Measurements from ENCODE around the gene SRGAP2C.
"Not testable (repeated sequence)": the region's sequence is repeated elsewhere in the genome, so short reads cannot be mapped to it uniquely, and the experiment has no call there.

The SRGAP2C gene

DNA sequence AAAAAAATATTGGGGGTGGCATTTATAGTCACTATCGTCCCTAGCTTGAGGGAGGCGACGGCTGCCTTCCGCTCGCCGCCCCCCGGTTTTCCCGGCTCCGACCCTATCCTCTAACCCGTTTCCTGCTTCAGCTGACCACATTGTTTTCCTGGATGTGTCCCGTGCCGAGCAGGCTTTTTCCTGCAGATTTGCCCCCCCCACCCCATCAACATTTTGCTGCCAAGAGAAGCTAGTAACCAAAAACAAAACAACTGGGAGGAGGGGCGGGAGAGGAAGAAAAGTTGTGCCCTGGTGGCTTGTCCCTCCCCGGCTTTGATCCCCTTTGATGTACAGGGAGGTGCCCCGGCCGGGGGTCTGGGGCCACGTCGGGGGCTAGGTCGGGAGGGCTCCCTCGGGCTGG is 1.4 kb downstream of the SRGAP2C start:
- not testable (repeated sequence) for DNase-seq (ENCODE audit: low spot score)

DNA sequence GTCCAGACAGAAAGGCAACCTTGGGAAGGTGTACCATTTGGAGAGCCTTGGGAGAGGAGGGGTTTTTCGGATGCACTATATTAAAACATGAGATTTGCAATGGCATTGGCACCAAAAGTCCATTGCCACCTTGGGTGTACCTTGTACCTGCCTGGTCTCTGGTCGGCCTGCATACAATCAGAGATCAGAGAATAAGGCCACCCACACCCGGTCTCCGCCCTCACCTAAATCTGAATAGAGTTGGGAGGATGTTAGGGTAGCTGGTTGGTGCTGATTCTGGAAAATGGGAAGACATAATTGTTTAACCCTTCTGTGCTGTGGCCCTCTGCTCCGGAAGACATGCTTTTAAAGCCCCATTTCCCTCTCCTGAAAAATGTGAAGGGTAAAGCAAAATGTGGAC is 3.1 kb downstream of the SRGAP2C start:
- DNase-seq (ENCODE audit: low spot score): not testable (repeated sequence)

- DNase-seq (ENCODE audit: low spot score): not testable (repeated sequence)
These were observed 7.7 kb downstream of the SRGAP2C start for GRCh38 chr1:121192512-121192911.

- not testable (repeated sequence) for DNase-seq (ENCODE audit: low spot score)
These were observed 12.5 kb downstream of the SRGAP2C start for GRCh38 chr1:121197095-121197882.

DNA sequence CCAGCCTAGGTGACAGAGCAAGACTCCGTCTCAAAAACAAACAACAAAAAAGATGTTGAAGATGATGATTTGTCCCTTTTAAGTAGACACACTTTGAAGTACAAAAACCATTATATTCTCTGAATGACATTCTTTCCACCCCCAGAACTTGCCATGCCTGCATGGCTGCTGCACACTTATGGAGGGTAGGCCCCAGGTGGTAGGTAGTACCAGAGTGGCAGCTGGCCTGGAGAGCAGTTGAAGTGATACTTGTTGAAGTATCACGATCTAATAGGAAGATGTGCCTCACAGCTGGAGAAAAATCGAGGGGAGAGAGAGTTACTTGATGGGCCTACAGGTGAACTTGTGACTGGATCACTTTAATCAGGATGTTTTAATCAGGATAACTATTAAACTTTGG is 15.0 kb downstream of the SRGAP2C start:
- DNase-seq (ENCODE audit: low spot score): not testable (repeated sequence)

GRCh38 chr1:121200232-121200631 is 15.5 kb downstream of the SRGAP2C start:
- DNase-seq (ENCODE audit: low spot score): not testable (repeated sequence)

DNA sequence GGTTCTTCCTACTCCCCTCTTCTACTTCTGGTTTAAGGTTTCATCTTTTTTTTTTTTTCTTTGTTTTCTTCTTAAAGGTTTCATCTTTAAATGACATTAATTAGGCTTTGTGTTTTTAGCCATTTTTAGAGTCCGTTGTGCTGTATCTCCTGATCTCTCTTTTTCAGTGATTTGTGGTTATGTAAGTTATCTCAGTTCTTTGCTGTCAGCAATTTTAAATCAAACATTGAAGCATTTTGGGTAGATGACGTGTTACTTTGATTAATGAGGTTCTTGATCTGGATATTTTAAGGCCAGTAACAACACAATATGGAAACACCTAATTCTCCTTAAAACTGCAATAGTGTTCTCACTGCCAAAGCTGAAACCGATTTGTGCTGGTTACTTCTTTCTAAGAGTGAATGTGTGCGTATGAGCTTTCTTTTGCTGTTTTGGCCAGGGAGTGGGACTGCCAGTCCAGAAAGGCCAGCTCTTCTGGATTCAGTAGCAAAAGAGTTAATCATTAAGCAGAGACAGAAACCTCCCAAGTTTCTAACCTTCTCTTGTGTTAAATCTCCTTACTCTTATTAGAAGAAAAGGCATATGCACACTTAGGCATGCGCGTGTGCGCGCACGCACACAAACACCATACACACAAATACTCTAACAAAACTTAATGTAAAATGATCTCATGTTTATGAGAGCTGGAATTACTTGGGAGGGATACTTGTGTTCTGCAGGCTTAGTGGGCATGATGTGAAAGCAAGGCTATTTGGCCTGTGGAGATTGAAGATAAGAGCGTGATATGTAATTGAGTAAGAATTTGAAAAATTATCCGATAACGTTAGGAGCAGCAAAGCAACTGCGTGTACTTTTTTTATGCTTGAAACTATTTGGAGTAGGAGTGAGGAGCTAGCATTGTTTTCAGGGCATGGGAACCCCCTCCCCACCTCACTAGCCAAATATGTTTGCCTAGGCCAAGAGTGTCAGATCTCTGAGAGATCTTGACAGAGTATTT is 16.5 kb downstream of the SRGAP2C start:
- not testable (repeated sequence) for DNase-seq (ENCODE audit: low spot score)

DNA sequence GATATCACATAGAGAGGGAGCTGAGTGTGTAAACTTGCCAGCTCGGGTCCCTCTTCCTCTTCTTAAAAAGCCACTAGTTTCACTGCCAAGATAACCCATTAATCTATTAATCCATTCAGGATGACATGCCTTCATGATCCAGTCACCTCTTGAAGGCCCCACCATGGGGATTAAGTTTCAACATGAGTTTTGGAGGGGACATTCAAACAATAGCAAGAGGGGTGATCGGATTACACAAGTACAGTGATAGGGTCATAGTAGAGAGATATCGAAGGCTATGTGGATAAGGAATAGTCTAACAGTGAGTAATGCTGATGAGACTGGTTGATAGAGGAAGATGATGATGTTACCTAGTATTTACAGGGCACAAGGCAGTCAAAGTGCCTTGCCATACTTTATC is 18.2 kb downstream of the SRGAP2C start:
- not testable (repeated sequence) for DNase-seq (ENCODE audit: low spot score)

GRCh38 chr1:121205786-121206711 is 21.3 kb downstream of the SRGAP2C start:
- DNase-seq (ENCODE audit: low spot score): not testable (repeated sequence)

DNA sequence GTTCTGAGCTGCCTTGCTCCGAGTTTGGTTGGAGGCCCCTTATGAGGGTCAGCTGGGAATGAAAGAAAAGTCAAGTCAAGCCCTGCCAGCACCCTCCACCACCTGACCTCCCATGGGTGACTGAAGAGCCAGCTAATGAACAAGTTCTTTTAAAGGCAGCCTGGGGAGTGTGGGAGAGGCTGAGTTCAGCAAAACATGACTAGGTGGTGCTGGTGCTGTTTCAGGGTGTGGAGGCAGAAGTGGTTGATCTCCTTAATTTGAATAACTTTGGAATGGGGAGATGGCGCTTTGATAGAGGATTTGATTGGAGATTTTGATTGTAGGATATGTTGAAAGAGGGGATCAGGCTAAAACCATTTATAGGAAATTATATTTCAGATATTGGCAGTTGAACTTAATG is 22.6 kb downstream of the SRGAP2C start:
- DNase-seq (ENCODE audit: low spot score): not testable (repeated sequence)

- DNase-seq (ENCODE audit: low spot score): not testable (repeated sequence)
These were observed 23.6 kb downstream of the SRGAP2C start for GRCh38 chr1:121208375-121208774.

DNA sequence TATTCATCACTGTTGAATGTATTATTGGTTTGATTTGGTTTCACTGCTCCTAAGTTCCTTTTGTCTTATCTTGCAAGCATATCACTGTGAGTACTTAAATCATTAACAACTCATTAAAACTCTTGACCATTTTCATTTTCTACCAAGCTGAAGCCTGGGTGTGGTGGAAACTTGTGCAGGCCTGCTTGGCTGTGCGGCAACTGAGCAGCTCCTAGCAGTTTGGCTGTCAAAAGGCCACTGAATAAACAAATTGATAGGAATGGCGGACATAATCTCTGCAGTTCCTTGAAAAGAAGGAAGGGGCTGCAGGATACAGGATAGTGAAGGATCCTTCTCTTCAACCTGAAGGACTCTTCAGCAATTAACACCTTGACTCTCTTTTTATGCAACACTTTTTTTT is 26.0 kb downstream of the SRGAP2C start:
- not testable (repeated sequence) for DNase-seq (ENCODE audit: low spot score)

DNA sequence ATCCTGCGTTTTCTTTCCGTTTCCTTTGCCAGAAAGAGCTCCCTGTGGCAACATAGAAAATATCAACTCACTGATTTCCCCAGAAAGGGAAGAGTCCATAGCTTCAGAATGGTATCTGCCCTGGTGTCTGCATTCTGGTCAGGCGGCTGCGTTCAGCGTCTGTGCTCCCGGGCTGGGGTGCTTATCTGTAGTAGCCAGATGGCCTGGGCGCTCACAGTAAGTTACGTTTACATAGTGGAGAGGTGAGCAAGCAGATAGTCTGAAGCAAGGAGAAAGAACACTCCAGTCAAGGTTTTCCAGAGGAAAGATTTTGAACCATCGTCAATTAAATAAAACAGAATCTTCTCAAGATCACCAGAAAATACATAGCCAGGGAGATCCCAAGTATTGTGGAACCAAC is 28.7 kb downstream of the SRGAP2C start:
- DNase-seq (ENCODE audit: low spot score): not testable (repeated sequence)

GRCh38 chr1:121214544-121215156 is 29.9 kb downstream of the SRGAP2C start:
- DNase-seq (ENCODE audit: low spot score): not testable (repeated sequence)

- DNase-seq (ENCODE audit: low spot score): not testable (repeated sequence)
These were observed 31.1 kb downstream of the SRGAP2C start for GRCh38 chr1:121215699-121216417.

DNA sequence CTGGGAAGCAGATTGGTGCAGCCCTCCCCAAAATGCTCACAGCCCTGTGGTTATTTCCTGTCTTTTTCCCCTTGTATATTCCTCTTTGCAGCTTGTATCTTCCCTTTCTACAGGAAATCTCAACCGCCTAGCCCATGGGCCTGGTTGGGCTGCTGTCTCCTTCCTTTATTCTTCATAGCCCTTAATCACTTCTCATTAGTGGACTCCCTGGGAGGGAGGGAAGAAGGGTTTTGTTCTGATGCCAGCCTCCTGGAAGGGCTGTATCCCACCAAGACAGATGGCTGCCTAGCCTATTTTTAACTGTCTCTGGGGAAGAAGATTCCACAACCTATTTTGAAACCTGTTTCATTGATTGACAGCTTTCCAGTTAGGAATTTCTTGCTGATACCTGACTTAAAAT is 31.9 kb downstream of the SRGAP2C start:
- DNase-seq (ENCODE audit: low spot score): not testable (repeated sequence)

DNA sequence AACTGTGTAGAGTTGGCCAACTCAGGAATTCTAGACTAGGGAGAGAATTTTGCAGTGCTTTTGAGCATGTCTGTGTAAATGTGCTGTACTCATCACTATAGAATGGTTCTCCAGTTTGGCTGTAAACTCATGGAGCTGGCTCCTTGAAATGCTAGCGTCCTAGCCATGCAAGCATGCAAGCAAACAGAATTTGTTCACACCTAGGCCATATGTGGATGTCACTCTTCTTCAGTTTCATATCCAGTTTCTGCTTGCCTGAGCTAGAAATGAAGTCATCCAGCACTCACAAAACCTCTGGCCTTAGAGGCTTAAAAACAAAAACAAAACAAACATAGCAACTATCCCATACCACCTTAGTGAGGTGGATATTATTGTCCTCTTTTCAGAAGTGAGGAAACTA is 37.0 kb downstream of the SRGAP2C start:
- not testable (repeated sequence) for DNase-seq (ENCODE audit: low spot score)

DNA sequence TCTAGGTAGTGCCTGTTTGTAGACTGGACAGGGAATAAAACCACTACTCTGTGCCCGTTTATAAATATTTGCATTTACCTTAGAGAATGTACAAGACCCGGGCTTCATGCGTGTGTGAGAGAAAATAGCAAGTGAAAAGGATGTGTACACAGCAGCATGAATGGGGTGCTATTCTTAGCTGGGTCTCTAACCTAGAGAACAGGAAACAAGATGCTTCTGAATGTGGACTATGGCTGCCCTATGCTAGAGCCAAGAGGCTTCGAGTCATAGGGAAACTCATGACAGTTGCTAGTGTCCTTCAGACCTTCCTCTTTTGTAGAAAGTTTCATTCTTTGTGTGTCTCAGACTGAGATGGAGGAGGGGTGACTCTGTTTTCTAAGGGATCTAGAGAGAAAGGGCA is 39.9 kb downstream of the SRGAP2C start:
- not testable (repeated sequence) for DNase-seq (ENCODE audit: low spot score)

DNA sequence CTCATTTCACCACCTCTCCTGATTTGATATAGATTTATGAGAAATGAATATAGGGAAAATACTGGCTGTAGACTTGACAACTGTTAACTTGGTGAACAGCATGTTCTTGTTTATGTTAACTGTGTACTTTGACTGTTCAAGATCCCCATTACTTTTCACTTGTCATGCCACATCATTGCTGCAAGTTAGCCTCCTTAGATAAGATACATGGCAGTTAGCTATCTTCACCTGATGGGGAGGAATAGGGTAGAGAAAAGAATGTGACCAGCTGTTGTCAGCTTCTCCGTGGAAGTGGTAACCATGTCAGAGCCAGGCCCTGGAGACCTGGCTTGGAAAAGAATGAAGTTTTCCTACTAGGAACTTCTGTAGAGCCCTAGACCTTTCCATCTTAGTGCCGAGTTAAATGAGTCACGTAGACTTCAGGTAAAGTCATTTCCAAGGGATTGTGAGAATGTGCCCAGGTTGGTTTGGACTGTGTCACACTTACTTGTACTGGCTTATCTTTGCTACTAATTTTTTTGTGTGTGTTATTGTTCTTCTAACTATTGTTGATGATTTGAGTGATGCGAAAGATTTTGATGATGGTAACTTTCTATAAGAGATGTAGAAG is 41.6 kb downstream of the SRGAP2C start:
- not testable (repeated sequence) for DNase-seq (ENCODE audit: low spot score)

DNA sequence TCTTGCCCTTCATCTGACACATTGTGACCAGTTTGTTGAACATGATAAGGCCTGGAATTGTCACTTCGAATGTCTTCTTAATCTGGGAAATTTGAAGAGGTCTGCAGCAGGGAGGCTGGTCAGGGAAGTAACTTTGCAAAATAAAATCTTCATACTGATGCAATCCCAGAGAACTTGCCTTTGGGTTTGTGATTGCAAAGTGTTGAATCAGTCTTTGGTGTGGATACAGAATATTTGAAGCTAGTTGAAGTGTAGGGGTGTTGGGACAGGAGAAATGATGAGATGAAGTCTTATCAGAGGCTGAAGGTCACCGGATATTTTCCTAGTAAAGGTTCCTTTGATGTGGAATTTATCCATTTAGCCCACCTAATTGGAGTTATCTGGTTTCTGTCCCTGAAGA is 42.1 kb downstream of the SRGAP2C start:
- not testable (repeated sequence) for DNase-seq (ENCODE audit: low spot score)
